HG03521 (cell line): ENCODE results near the gene AIG1.
"Not testable (repeated sequence)": the region's sequence is repeated elsewhere in the genome, so short reads cannot be mapped to it uniquely, and the experiment has no call there.

ENCODE experiments used
- ATAC-seq: cut with Tn5 transposase; IDR thresholded peaks from one replicate; pipeline ENCODE4 v1.9.1; 2021; ENCODE audit warnings: mild to moderate bottlenecking, moderate library complexity; ENCODE audit not compliant: unreplicated experiment

Gene AIG1, protein sequence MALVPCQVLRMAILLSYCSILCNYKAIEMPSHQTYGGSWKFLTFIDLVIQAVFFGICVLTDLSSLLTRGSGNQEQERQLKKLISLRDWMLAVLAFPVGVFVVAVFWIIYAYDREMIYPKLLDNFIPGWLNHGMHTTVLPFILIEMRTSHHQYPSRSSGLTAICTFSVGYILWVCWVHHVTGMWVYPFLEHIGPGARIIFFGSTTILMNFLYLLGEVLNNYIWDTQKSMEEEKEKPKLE

DNA sequence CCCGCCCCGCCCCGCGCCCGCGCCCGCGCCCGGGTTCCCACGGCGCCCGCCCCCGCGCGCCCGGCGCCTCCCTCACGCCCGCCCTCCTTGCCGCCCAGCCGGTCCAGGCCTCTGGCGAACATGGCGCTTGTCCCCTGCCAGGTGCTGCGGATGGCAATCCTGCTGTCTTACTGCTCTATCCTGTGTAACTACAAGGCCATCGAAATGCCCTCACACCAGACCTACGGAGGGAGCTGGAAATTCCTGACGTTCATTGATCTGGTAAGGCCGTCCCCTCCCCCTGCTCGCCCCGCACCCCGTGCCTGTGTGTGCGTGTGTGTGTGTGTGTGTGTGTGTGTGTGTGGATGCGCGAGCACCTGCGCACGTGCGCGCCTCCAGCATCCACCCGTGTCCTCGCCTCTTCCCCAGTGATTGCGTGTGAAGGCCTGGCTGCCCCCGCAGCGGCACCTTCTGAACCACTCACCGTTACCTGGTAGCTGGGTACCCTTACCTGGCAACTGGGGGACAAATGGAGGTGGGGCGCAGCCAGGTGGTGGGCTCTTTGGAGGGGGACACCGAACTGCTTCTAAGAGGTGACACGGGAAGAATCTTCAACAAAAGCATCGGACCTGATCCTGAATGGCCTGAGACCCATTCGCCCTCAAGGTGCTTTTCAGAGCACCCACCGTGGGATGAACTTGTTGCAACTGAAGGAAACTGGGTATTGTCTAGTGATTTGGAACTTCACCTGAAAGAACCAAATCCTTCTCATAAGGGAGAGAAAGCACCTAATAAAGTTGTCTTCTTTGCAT lies at the start of gene AIG1:
TSS of gene AIG1 (plus strand) at position 84 of the 791 bp plus-strand sequence. CDS start at position 121, 37 bp downstream.
- ATAC-seq, result peak; percentile 70

DNA sequence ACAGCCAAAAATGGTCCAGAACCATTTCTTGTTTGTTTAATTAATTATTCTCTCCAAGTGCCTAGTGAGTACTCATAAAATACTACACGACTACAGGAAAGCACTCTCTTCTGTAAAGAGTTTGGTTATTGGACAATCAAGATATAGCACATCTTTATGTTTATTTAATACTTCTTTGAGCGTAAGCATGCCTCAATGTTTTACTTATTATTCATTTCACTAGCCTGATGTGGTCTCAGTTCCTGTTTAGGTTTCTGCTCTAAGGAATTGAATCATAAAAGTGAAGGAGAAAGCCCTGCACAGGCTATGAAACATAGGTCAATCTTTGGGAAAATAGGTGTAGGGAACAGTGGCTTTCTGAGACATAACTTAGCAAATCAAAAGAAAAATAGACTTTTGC lies 45.9 kb upstream of the AIG1 start:
- ATAC-seq, result no peak

DNA sequence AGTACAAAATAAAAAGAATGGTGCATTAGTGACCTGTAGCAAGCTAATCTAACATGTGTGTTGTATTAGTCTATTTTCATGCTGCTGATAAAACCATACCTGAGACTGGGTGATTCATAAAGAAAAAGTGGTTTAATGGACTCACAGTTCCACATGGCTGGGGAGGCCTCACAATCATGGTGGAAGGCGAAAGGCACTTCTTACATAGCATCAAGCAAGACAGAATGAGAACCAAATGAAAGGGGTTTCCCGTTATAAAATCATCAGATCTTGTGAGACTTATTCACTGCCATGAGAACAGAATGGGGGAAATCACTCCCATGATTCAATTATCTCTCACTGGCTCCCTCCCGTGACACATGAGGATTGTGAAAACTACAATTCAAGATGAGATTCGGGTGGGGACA lies 45.4 kb upstream of the AIG1 start:
- ATAC-seq, result no peak

DNA sequence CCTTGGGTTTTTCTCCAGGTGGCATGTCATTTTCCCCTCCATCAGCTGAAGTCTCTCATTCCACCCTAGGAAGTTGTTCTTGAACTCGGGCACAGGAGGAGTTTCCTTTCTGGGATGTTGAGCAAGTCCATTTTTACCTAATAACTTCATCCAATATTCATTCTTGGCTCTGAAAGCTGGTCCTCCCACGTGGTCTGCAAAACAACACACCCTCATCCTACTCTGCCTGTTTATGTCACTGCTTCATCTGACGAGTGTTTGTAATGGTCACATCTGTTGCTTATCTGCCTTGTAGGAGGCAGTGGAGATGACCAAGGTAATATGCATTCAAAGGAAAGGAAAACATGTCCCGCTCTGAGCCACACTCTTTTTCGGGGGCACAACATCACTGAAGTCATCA lies 41.7 kb upstream of the AIG1 start:
- no peak for ATAC-seq

DNA sequence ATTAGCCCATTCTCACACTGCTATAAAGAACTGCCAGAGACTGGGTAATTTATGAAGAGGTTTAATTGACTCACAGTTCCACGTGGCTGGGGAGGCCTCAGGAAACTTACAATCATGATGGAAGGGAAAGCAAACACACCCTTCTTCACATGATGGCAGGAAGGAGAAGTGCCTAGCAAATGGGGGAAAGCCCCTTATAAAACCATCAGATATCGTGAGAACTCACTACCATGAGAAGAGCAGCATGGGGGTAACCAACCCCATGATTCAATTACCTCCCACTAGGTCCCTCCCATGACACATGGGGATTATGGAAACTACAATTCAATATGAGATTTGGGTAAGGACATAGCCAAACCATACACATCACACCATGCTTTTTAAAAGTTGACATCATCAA lies 39.8 kb upstream of the AIG1 start:
- not testable (repeated sequence) for ATAC-seq

DNA sequence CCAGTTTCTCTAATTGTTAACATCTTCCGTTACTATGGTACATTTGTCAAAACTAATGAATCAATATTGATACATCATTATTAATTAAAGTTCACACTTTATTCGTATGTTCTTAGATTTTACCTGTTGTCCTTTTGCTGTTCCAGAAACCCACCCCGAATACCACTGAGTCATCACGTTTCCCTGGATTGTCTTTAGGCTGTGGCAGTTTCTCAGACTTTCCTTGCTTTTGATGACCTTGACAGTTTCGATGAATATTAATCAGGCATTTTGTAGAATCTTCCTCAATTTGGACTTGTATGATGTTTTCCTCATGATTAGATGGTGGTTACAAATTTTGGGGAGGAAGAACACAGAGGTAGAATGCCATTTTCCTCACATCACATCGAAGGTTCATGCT lies 39.1 kb upstream of the AIG1 start:
- no peak for ATAC-seq

DNA sequence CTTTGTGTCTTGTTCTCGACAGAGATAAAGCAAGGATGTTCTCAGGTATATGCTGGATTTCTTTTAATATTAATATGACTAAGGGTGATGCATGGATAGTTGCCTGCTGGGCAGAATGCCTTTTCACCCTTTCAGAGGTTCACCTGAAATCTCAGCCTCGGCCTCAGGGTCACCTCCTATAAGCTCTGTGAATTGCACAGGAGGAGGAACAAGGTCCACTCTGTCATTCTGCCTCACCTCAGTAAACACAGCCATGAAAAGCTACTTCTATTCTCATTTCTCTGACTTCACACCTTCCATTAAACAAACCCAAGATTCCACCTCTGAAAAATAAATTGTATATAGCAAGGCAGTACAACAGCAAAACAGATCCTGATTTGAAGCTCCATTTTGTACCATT lies 38.1 kb upstream of the AIG1 start:
- no peak for ATAC-seq

DNA sequence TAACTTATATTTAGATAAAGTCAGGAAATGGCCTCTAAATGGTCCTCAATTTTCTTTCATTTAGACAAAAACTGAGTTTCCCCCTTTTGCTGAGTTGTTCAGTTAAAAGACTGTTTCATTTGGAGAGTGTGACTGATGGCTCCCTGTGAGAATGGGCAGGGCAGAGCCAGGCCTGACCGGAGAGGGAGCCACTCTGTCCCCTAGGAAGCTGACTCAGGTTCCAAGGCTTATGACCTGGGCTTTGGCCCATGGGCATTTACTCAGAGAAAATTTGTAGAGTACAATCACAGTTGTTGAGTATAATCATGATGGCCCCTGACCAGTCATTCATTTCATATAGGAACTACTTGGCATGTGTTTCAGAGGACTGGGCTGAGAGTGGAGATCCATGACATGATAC lies 37.0 kb upstream of the AIG1 start:
- ATAC-seq, result no peak

DNA sequence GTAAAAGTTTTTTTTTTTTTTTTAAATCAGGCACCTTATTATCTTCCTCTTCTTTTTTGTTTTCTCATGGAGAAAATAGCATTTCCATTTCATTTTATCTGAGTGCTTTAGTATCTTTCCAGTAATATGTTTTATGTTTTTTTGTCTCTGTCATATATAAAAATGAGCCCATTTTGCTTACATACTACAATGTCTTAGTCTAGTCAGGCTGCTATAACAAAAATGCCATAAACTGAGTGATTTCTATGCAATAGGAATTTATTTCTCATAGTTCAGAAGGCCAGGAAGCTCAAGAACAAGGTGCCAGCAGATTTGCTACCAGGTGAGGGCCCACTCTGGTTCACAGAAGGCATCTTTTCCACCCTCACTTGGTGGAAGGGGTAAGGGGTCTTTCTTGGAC lies 35.7 kb upstream of the AIG1 start:
- no peak for ATAC-seq

DNA sequence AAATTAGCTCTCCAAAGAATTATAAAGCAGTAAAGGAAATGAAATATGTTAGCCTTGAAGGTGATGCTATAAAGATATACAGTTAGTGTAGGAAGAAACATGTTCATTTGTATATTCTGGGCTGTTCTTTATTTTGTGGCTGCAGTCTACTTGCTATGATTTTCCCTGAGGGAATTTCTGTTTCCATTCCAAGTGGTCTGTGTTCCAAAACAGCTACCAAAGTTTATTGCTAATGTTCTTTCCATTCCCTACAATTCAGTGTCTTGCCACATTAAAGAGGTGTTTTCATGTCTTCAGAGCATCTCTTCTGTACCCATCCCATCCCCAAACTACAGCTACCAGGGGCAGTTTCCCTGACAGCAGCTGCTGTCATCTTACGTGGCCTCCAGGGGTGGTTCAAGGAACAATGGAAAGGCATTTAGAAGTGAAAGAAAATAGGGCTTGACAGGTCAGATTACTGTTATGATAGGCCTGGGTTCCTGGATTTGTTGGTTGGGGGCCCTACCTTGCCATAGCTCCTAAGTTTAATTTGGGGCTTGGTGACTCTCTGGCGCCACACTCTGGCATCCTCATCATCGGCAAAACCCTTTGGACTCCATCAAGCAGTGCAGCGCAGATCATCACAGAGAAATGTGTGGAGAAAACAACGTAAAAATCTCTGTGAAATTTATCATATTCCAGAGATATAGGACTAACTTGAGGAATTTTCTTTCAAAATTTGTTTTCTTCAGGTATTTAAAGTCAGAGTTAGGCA lies 33.8 kb upstream of the AIG1 start:
- no peak for ATAC-seq

DNA sequence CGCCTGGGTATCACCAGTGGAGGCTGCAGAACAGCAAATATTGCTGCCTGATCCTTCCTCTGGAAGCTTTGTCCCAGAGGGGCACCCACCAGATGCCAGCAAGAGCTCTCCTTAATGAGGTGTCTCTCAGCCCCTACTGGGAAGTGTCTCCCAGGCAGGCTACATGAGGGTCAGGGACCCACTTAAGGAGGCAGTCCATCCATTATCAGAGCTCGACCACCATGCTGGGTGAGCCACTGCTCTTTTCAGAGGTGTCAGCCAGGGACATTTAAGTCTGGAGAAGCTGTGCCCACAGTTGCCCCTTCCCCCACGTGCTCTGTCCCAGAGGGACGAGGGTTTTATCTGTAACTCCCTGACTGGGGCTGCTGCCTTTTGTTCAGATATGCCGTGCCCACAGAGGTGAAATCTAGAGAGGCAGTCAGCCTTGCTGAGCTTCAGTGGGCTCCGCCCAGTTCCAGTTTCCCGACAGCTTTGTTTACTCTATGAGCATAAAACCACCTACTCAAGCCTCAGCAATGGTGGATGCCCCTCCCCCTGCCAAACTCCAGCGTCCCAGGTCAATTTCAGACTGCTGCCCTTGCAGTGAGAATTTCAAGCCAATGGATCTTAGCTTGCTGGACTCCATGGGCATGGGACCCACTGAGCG lies 25.9 kb upstream of the AIG1 start:
- ATAC-seq, result no peak

DNA sequence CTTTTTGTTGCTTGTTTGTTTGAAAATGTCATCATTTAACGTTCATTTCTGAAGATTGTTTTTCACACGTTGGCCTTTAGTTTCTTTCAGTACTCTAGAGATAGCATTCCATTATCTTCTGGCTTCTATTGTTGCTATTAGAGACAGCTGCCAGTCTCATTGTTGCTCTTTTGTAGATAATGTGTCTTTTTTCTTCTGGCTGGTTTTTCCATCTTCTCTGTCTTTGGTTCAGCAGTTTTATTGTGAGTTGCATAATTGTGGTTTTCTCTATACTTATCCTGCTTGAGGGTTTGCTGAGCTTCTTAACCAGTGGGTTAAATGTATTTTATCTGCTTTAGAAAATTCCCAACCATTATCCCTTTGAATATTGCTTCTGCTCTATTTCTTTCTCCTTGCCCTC lies 23.2 kb upstream of the AIG1 start:
- ATAC-seq, result no peak

DNA sequence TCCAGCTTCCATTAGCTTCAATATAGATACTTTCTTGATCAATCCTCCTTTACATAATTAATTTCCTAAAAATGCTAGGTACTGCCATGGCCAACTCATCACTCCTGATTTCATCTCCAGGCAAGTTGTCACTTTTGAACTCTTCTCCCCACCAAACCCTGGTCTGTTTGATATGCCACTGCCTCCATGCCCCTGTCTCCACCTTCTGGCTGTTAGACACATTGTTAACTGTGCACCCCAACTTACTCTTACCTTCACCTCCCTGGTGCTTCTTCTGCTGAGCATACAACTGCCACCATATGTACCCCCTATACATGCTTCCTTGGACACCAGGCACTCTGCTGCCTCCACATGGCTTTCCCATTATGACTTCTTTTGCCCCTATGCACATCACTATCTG lies 21.9 kb upstream of the AIG1 start:
- no peak for ATAC-seq

DNA sequence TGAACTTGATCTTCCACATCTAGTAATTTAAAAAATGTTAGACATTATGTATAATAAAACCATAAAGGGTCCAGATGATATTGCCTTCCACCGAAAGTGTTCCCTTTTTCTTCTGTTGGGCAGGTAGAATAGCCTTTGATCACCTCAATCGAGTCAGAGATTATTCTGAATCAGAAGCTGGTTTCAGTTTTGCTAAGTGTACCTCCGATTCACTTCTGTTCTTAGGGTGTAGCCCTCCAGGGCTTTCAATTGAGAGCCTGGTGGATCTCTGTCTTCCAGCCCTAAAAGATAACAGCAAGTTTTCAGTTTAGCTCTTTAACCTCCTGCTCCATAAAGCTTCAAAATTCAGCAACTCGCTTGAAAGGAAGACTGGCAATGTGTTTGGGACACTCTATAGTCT lies 21.1 kb upstream of the AIG1 start:
- no peak for ATAC-seq

DNA sequence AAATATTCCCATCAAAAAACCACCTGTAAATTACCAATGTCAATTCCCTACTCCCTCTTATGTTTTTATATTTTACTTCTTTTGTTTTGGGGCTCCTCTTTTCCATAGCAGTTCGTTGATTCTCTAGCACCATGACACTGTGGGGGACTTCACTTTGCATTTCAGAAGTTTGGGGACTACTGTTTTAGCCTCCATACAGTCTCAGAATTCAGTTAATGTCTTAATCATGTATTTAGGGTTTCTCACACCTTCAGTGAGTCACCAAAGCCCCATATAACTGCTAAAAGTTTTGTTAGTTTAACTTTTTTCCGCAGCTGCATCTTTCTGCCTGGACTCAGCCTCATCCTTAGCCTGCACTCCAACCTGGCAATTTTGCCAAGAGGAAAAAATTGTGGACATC lies 20.7 kb upstream of the AIG1 start:
- ATAC-seq, result no peak

DNA sequence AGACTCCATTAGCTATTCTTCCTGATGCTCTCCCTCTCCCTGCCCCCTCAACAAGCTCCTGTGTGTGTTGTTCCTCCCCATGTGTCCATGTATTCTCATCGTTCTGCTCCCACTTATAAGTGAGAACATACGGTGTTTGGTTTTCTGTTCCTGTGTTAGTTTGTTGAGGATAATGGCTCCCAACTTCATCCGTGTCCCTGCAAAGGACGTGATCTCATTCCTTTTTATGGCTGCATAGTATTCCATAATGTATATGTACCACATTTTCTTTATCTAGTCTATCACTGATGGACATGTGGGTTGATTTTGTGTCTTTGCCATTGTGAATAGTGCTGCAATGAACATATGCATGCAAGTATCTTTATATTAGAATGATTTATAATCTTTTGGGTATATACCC lies 16.3 kb upstream of the AIG1 start:
- not testable (repeated sequence) for ATAC-seq

DNA sequence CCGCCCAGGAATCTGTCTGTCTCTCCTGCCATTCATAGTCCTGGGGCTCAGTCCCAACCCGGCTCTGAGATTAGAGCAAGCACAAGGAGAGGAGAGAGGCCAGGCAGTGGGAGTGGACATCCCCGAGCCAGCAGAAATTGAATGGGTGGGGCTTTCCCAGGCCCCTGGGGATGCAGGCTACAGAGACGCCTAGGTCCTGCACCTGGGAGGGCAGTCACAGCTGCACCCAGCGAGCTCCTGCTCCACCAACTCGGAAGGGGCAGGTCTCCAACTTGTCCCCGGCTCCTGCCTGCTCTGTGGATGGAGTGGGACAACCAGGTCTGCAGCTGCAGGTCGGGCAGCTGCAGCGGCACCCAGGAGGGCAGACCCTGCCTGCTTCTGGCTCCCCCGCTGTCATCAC lies 11.1 kb upstream of the AIG1 start:
- no peak for ATAC-seq

DNA sequence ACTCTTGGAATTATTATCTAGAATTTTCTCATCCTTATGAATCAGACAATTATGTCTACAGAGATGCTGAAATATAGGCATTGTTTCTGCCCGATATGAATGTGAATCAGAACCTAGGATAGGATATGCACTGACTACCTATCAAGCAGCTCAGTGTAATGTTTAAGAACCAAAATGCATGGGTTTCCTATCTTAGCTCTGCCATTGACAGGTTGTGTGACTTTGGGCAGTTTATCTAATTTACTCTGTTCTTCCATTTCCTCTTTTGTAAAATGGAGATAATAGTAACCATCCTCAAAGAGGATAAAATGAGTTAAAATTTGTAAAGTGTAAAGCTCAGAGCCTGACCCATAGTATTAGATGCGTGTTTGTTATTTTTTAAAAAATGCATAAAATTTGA lies 10.2 kb upstream of the AIG1 start:
- ATAC-seq, result no peak

DNA sequence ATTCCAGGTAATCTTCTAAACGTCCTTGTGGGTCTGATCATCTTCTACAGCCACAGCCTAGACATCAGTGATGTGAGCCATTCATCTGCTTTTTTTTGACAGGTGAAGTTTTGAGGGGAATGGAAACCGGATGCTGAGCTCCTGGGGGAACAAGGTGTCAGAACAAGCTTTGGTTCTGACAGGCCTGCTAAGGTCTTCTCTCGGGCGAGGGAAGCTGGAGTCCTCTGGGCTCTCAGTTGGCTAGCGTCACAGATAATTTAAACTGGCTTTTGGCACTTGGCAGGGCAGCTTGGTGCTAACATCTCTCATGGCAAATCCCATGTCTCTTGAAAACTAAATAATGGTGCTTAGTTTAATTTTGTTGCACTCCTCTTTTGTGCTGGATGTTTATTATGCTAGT lies 8.4 kb upstream of the AIG1 start:
- ATAC-seq, result no peak

DNA sequence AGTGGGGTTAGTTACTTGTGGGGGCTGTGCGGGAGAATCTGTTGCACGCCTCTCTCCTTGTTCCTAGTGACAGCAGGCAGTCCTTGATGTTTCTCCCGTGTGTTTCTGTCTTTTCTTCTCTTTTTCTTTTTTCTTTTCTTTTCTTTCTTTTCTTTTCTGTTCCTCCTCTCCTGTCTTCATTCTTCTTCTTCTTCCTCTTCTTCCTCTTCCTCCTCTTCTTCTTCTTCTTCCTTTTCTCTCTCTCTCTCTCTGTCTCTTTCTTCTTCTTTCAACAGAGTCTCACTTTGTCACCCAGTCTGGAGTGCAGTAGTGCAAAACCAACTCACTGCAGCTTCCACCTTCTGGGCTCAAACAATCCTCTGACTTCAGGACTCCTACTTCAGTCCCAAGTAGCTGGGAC lies 6.8 kb upstream of the AIG1 start:
- ATAC-seq, result no peak

DNA sequence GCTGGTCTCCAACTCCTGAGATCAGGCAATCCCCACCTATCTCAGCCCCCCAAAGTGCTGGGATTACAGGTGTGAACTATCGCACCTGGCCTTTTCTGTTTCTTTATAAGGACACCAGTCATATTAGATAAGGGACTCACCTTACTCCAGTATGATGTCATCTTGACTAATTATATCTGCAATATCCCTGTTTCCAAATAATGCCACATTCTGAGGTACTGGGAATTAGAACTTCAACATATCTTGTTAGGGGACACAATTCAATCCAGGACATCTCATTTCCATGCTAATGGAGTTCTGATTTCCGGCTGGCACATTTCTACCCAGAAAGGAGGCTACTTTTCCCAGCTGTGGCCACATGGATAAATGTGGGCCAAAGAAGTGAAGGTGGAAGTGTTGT lies 6.4 kb upstream of the AIG1 start:
- no peak for ATAC-seq

DNA sequence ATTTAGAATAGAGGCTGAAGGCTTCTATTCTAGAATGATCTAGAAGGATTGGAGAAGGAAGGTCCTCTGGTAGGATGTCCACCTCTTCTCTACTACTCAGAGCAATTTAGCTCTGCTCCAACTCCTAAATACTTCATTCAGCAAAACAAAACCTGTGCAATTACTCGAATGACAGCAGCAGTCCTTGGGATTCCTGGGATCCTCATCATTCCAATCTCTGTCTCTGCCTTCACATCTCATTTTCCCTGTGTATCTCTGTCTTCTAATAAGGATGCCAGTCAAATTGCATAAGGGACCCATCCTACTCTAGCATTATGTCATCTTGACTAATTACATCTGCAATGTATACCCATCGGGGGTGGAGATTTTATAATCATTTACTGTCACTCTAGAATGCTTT lies 5.5 kb upstream of the AIG1 start:
- ATAC-seq, result no peak
